ENCODE measurements around the gene USP16.

The USP16 gene

GRCh38 chr21:29033871-29034270 is 9.4 kb downstream of the USP16 start:
- DNase-seq (ENCODE audit: low read depth): no peak

GRCh38 chr21:29034678-29035077 is 10.2 kb downstream of the USP16 start:
- no peak for DNase-seq (ENCODE audit: low read depth)

GRCh38 chr21:29052224-29052623 is 27.8 kb downstream of the USP16 start:
- DNase-seq (ENCODE audit: low read depth): no peak

GRCh38 chr21:29053011-29053553 is 28.6 kb downstream of the USP16 start:
- no peak for DNase-seq (ENCODE audit: low read depth)

GRCh38 chr21:29053656-29054055 is 29.2 kb downstream of the USP16 start:
- no peak for DNase-seq (ENCODE audit: low read depth)

- DNase-seq (ENCODE audit: low read depth): no peak
These were observed 30.6 kb downstream of the USP16 start for GRCh38 chr21:29055080-29055479.

GRCh38 chr21:29056005-29056404 is 31.5 kb downstream of the USP16 start:
- DNase-seq (ENCODE audit: low read depth): no peak

GRCh38 chr21:29056538-29057050 is 32.1 kb downstream of the USP16 start:
- DNase-seq (ENCODE audit: low read depth): no peak

GRCh38 chr21:29064850-29065481 is 40.5 kb downstream of the USP16 start:
- no peak for DNase-seq (ENCODE audit: low read depth)

GRCh38 chr21:29072873-29073221 is 48.4 kb downstream of the USP16 start:
- DNase-seq (ENCODE audit: low read depth): no peak

GRCh38 chr21:29073222-29074006 is 48.9 kb downstream of the USP16 start, which contains the start of gene CCT8:
Gene CCT8, minus strand, starts transcription at chr21:29073648. Its CDS starts 58 bp downstream, at chr21:29073590.
- DNase-seq (ENCODE audit: low read depth): peak; percentile 99

- DNase-seq (ENCODE audit: low read depth): no peak
These were observed 49.5 kb downstream of the USP16 start for GRCh38 chr21:29074007-29074376.

- DNase-seq (ENCODE audit: low read depth): no peak
These were observed 50.3 kb downstream of the USP16 start for GRCh38 chr21:29074783-29075182.

- no peak for DNase-seq (ENCODE audit: low read depth)
These were observed 51.4 kb downstream of the USP16 start for GRCh38 chr21:29075706-29076466.

GRCh38 chr21:29076731-29077640 is 52.5 kb downstream of the USP16 start:
- peak; percentile 53 for DNase-seq (ENCODE audit: low read depth)

GRCh38 chr21:29077651-29078090 is 53.2 kb downstream of the USP16 start:
- no peak for DNase-seq (ENCODE audit: low read depth)

- no peak for DNase-seq (ENCODE audit: low read depth)
These were observed 54.6 kb downstream of the USP16 start for GRCh38 chr21:29078869-29079767.

GRCh38 chr21:29080454-29080941 is 56.0 kb downstream of the USP16 start:
- DNase-seq (ENCODE audit: low read depth): no peak

GRCh38 chr21:29082046-29082815 is 57.8 kb downstream of the USP16 start:
- DNase-seq (ENCODE audit: low read depth): no peak
